A673 (cell line): Measurements from ENCODE around the gene GAS2L3. TPM values are rescaled to one million over a fixed set of nuclear protein-coding genes. Genes with fewer than 3 reads are reported as not detected.

Experiments used
- BruUV-seq: library from RNA; stranded (reverse); fragments of 400-500 nt; replicated peaks from 2 replicates; lab custom pipeline; 2021; lab: Mats Ljungman, UMichigan
- CTCF ChIA-PET: fragments of 300-600 bp; sonication (Branson Sonifier 250); formaldehyde crosslinking; loops from one replicate; lab custom pipeline; 2022; ENCODE audit warnings: antibody characterized with exemption; lab: Charles Lee
- POLR2A ChIA-PET: fragments of 300-600 bp; sonication (Branson Sonifier 250); formaldehyde crosslinking; loops from one replicate; lab custom pipeline; 2022; ENCODE audit warnings: antibody characterized with exemption; ENCODE audit not compliant: low non-redundant PET; lab: Charles Lee
- DNase-seq: peaks from one replicate; pipeline ENCODE4 v3.0.0-alpha.2; 2015; ENCODE audit warnings: low spot score
- H3K27ac ChIP-seq: fragments of 200-600 bp; sonication (generic); 2 replicates; pipeline ENCODE4 v1.5.1; 2016; ENCODE audit warnings: mixed run types, low read depth, mild to moderate bottlenecking, mixed read lengths, antibody characterized with exemption, low read length; ENCODE audit not compliant: poor library complexity, severe bottlenecking
- H3K27me3 ChIP-seq: fragments of 200-600 bp; sonication (generic); replicated peaks from 2 replicates; pipeline ENCODE4 v1.6.1; 2017; ENCODE audit warnings: mixed run types, low read depth, mild to moderate bottlenecking, mixed read lengths, antibody characterized with exemption, low read length; ENCODE audit not compliant: insufficient read depth, poor library complexity
- H3K36me3 ChIP-seq: fragments of 200-600 bp; sonication (generic); 2 replicates; pipeline ENCODE4 v1.6.1; 2016; ENCODE audit warnings: mixed run types, mild to moderate bottlenecking, mixed read lengths, antibody characterized with exemption, low read length; ENCODE audit not compliant: insufficient read depth, poor library complexity, severe bottlenecking
- H3K4me1 ChIP-seq: fragments of 200-600 bp; sonication (generic); 2 replicates; pipeline ENCODE4 v1.6.1; 2017; ENCODE audit warnings: mixed run types, mild to moderate bottlenecking, mixed read lengths, antibody characterized with exemption, low read length; ENCODE audit not compliant: insufficient read depth, poor library complexity, severe bottlenecking
- H3K4me3 ChIP-seq: fragments of 200-600 bp; sonication (generic); 2 replicates; pipeline ENCODE4 v1.5.1; 2016; ENCODE audit warnings: low read depth, mixed run types, mild to moderate bottlenecking, mixed read lengths, low read length; ENCODE audit not compliant: poor library complexity, severe bottlenecking
- H3K9me3 ChIP-seq: fragments of 200-600 bp; sonication (generic); 2 replicates; pipeline ENCODE4 v1.6.1; 2016; ENCODE audit warnings: mixed run types, low read depth, mild to moderate bottlenecking, mixed read lengths, antibody characterized with exemption, low read length; ENCODE audit not compliant: poor library complexity, severe bottlenecking
- EZH2 ChIP-seq: fragments of 200-600 bp; sonication (generic); IDR thresholded peaks from 2 replicates; pipeline ENCODE4 v1.6.1; 2017; ENCODE audit warnings: borderline replicate concordance, low read depth, mild to moderate bottlenecking, mixed read lengths, antibody characterized with exemption, low read length; ENCODE audit not compliant: poor library complexity, severe bottlenecking
- intact Hi-C: fragments of 100-400 bp; cut with micrococcal nuclease; formaldehyde crosslinking; loops from one replicate; pipeline ENCODE4 v1.10.0; 2022; ENCODE audit not compliant: unreplicated experiment
- total RNA-seq: library from RNA; stranded (reverse); gene quantifications from 2 replicates; pipeline ENCODE4 v1.2.3, GENCODE V29; 2021
- TF ChIP-seq, protein P1 (sequence below): fragments of 300-800, 200-600 bp; sonication (generic); conservative IDR thresholded peaks from 2 replicates; pipeline ENCODE4 v1.5.1; 2017; ENCODE audit warnings: low read depth, mild to moderate bottlenecking, antibody characterized with exemption, low read length, moderate library complexity, mixed read lengths

Gene GAS2L3
- total RNA-seq, 1 experiment from 2014 or later: 44.8 TPM

GRCh38 chr12:100572184-100572583 lies 1.3 kb upstream of the GAS2L3 start:
- TF ChIP-seq EZH2: no peak
- TF ChIP-seq, protein P1, sequence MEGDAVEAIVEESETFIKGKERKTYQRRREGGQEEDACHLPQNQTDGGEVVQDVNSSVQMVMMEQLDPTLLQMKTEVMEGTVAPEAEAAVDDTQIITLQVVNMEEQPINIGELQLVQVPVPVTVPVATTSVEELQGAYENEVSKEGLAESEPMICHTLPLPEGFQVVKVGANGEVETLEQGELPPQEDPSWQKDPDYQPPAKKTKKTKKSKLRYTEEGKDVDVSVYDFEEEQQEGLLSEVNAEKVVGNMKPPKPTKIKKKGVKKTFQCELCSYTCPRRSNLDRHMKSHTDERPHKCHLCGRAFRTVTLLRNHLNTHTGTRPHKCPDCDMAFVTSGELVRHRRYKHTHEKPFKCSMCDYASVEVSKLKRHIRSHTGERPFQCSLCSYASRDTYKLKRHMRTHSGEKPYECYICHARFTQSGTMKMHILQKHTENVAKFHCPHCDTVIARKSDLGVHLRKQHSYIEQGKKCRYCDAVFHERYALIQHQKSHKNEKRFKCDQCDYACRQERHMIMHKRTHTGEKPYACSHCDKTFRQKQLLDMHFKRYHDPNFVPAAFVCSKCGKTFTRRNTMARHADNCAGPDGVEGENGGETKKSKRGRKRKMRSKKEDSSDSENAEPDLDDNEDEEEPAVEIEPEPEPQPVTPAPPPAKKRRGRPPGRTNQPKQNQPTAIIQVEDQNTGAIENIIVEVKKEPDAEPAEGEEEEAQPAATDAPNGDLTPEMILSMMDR: no peak
- no TSS peak for BruUV-seq
- DNase-seq: no peak
- intact Hi-C loops: loop anchor here (5.0 kb wide), 1 partner anchor 430 kb away; the partner anchor contains the start of gene BLTP3B
- Histone ChIP-seq H3K9me3 (no peaks in the 10 kb centered on the region), H3K27ac (no peak overlapping the region), H3K4me1 (peaks cover 8% of the 10 kb centered on the region), H3K36me3 (no peaks in the 10 kb centered on the region), H3K27me3 (no peaks in the 10 kb centered on the region), H3K4me3 (no peak overlapping the region)
- ChIA-PET POLR2A (no interaction called here), CTCF (no interaction called here)

DNA sequence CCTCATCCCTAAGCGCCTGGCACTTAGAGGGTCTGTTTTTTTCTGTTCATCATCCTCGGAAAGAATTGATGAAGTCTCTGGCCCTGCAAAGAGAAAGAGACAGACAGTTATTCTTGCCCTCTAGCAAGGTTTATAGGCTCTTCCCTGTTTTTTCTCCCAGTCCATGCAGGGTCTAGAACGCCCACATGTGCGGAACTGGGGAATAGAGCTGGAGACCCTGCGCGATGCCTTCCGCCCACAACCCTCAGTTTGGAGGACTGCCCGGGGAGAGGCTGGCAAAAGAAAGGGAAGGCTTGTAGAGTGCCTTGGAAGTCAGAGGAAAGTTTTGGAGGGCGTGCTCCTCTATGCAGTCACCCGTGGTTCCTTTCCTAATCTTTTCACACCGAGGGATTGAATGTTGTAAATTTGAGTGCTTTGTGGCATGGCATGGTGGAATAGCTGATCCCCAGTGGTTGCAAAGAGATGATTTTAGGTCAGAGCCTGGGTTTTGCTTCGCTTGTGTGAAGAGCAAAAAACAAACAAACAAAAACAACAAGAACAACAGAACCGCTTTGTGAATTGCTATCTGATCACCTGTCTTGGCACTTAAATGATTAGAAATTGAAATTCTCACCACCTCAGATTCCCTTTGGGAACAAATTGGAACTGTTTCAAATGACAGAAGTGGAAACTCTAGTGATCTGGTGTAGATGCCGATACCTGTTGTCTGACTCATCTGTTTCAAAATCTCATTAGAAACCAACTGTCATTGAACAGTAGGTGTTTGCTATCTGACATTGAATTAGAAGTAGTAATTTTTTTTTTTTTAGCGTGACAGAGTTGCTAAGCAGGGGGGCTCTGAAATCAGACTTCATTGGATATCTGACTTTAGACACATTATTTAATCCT lies 947 bp downstream of the GAS2L3 start:
- Histone ChIP-seq H3K9me3 (no peaks in the 10 kb centered on the region), H3K27me3 (no peaks in the 10 kb centered on the region), H3K4me1 (peaks cover 8% of the 10 kb centered on the region), H3K4me3 (peak overlapping the region; percentile 85), H3K27ac (peak overlapping the region; percentile 68), H3K36me3 (no peaks in the 10 kb centered on the region)
- POLR2A ChIA-PET: no interaction called here
- BruUV-seq: TSS peak; percentile 51
- intact Hi-C loops: loop anchor here (5.0 kb wide), 1 partner anchor 432 kb away; the partner anchor contains the start of gene BLTP3B
- peak; percentile 70 for DNase-seq
- CTCF ChIA-PET: no interaction called here
- no peak for TF ChIP-seq EZH2

- no peak overlapping the region for H3K4me3 ChIP-seq
- ChIA-PET POLR2A (no interaction called here), CTCF (no interaction called here)
- intact Hi-C loops: no loop called here
- peak; percentile 64 for DNase-seq
- H3K27me3 ChIP-seq: no peaks in the 10 kb centered on the region
- H3K4me1 ChIP-seq: peaks cover 8% of the 10 kb centered on the region
- no peak for TF ChIP-seq EZH2
- TF ChIP-seq, protein P1: no peak
- H3K36me3 ChIP-seq: no peaks in the 10 kb centered on the region
- H3K27ac ChIP-seq: no peak overlapping the region
- BruUV-seq: no TSS peak
- H3K9me3 ChIP-seq: peaks cover 3% of the 10 kb centered on the region
Observed at GRCh38 chr12:100576331-100577036, 3.0 kb downstream of the GAS2L3 start.
